DND-41 (cell line): ENCODE data around the gene SLC12A5.

ENCODE experiments used
- EZH2 ChIP-seq: IDR thresholded peaks from 3 replicates; pipeline ENCODE4 v1.6.1; 2012; ENCODE audit warnings: borderline replicate concordance, low read depth, mild to moderate bottlenecking, moderate library complexity, low read length, inconsistent platforms; ENCODE audit not compliant: severe bottlenecking
- TF ChIP-seq, protein P1 (sequence below): IDR thresholded peaks from 2 replicates; pipeline ENCODE4 v1.5.1; 2012; ENCODE audit warnings: borderline replicate concordance, low read length, moderate library complexity, mild to moderate bottlenecking; ENCODE audit not compliant: poor library complexity, severe bottlenecking; ENCODE audit errors: extremely low read depth

DNA sequence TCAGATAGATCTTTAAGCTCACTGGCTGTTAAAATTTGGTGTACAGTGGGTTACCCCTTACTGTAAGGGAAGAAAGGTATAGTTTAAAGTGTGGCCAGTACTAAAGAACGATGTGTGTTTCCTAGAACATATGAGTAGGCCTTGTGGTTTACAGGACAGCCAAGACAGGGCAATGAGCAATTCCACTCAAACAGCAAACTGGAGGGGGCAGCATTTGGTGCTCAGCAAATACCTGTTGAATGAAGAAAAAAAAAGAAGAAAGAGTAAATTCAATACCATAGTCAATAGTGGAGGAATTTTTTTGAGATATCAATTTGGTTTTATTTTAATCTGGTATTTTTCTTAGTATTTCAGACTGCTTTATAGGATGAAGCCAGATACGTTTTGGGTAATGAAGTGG lies 64.5 kb downstream of the SLC12A5 start:
- TF ChIP-seq, protein P1, sequence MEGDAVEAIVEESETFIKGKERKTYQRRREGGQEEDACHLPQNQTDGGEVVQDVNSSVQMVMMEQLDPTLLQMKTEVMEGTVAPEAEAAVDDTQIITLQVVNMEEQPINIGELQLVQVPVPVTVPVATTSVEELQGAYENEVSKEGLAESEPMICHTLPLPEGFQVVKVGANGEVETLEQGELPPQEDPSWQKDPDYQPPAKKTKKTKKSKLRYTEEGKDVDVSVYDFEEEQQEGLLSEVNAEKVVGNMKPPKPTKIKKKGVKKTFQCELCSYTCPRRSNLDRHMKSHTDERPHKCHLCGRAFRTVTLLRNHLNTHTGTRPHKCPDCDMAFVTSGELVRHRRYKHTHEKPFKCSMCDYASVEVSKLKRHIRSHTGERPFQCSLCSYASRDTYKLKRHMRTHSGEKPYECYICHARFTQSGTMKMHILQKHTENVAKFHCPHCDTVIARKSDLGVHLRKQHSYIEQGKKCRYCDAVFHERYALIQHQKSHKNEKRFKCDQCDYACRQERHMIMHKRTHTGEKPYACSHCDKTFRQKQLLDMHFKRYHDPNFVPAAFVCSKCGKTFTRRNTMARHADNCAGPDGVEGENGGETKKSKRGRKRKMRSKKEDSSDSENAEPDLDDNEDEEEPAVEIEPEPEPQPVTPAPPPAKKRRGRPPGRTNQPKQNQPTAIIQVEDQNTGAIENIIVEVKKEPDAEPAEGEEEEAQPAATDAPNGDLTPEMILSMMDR: no peak
- TF ChIP-seq EZH2: no peak
